Keratinocyte (primary cell): ENCODE measurements around the gene APBB1IP.

ENCODE experiments used
- CTCF ChIP-seq, 3 experiments: IDR thresholded peaks in 1 of 3; conservative IDR thresholded peaks in 1 of 3; optimal IDR thresholded peaks in 1 of 3; 2 replicates in 2 of 3; 3 replicates in 1 of 3; pipeline versions ENCODE3 to v1.5.1; 2011; ENCODE audit warnings: low read length in 3 of 3, mild to moderate bottlenecking in 3 of 3, moderate library complexity in 2 of 3, control low read depth in 1 of 3, inconsistent platforms in 1 of 3; ENCODE audit not compliant: insufficient read depth in 2 of 3; ENCODE audit errors: extremely low read depth in 1 of 3
- EZH2 ChIP-seq: IDR thresholded peaks from one replicate; pipeline ENCODE4 v1.6.1; 2012; ENCODE audit warnings: inconsistent platforms, mild to moderate bottlenecking, low read length, moderate library complexity

GRCh38 chr10:26437637-26438461 lies at the start of gene APBB1IP:
- TF ChIP-seq CTCF (optimal IDR thresholded peaks at IDR 0.05 in 1 of 3, IDR thresholded peaks at IDR 0.05 in 1 of 3, conservative IDR thresholded peaks at IDR 0.05 in 1 of 3; ENCODE audit: extremely low read depth in 1 of 3, insufficient read depth in 2 of 3, low read length in 3 of 3) (no peak), EZH2 (no peak)
